Measurements from ENCODE around the gene CAPG.

DNA sequence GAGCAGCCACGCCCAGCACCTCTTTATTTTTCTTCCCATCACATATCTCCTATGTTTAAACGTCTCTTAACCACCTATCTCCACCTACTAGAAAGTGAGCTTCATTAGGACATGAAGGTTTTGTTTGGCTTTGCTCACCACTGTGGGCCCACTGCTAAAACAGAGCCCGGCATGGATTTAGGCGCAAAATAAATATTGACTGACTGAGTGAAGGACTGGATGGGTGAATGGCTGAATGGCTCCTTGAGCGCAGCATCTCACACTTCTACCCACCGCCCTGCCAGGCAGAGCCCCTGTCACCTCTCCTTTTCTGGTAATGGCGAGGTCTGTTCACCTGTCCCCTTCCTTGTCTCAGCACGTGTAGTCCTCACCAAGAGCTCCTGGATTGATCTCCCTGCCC lies 10.1 kb downstream of the CAPG start:
- TF ChIP-seq, protein P1, sequence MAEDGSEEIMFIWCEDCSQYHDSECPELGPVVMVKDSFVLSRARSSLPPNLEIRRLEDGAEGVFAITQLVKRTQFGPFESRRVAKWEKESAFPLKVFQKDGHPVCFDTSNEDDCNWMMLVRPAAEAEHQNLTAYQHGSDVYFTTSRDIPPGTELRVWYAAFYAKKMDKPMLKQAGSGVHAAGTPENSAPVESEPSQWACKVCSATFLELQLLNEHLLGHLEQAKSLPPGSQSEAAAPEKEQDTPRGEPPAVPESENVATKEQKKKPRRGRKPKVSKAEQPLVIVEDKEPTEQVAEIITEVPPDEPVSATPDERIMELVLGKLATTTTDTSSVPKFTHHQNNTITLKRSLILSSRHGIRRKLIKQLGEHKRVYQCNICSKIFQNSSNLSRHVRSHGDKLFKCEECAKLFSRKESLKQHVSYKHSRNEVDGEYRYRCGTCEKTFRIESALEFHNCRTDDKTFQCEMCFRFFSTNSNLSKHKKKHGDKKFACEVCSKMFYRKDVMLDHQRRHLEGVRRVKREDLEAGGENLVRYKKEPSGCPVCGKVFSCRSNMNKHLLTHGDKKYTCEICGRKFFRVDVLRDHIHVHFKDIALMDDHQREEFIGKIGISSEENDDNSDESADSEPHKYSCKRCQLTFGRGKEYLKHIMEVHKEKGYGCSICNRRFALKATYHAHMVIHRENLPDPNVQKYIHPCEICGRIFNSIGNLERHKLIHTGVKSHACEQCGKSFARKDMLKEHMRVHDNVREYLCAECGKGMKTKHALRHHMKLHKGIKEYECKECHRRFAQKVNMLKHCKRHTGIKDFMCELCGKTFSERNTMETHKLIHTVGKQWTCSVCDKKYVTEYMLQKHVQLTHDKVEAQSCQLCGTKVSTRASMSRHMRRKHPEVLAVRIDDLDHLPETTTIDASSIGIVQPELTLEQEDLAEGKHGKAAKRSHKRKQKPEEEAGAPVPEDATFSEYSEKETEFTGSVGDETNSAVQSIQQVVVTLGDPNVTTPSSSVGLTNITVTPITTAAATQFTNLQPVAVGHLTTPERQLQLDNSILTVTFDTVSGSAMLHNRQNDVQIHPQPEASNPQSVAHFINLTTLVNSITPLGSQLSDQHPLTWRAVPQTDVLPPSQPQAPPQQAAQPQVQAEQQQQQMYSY (CRISPR knock-in tag; IDR thresholded peaks at IDR 0.05) = no peak
- TF ChIP-seq NFE2L1 (CRISPR knock-in tag; IDR thresholded peaks at IDR 0.05) (no peak), GABPB1 (CRISPR knock-in tag; IDR thresholded peaks at IDR 0.05) (no peak), CREM (CRISPR knock-in tag; IDR thresholded peaks at IDR 0.05) (no peak), CBFB (CRISPR knock-in tag; IDR thresholded peaks at IDR 0.05; ENCODE audit: low read depth) (no peak), NR2C2 (CRISPR knock-in tag; IDR thresholded peaks at IDR 0.05) (no peak), FOXJ3 (CRISPR knock-in tag; IDR thresholded peaks at IDR 0.05; ENCODE audit: borderline replicate concordance) (no peak), MYBL2 (CRISPR knock-in tag; IDR thresholded peaks at IDR 0.05) (no peak)
- TF ChIP-seq, protein P2, sequence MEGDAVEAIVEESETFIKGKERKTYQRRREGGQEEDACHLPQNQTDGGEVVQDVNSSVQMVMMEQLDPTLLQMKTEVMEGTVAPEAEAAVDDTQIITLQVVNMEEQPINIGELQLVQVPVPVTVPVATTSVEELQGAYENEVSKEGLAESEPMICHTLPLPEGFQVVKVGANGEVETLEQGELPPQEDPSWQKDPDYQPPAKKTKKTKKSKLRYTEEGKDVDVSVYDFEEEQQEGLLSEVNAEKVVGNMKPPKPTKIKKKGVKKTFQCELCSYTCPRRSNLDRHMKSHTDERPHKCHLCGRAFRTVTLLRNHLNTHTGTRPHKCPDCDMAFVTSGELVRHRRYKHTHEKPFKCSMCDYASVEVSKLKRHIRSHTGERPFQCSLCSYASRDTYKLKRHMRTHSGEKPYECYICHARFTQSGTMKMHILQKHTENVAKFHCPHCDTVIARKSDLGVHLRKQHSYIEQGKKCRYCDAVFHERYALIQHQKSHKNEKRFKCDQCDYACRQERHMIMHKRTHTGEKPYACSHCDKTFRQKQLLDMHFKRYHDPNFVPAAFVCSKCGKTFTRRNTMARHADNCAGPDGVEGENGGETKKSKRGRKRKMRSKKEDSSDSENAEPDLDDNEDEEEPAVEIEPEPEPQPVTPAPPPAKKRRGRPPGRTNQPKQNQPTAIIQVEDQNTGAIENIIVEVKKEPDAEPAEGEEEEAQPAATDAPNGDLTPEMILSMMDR (IDR thresholded peaks at IDR 0.05) = no peak
- TF ChIP-seq, protein P3, sequence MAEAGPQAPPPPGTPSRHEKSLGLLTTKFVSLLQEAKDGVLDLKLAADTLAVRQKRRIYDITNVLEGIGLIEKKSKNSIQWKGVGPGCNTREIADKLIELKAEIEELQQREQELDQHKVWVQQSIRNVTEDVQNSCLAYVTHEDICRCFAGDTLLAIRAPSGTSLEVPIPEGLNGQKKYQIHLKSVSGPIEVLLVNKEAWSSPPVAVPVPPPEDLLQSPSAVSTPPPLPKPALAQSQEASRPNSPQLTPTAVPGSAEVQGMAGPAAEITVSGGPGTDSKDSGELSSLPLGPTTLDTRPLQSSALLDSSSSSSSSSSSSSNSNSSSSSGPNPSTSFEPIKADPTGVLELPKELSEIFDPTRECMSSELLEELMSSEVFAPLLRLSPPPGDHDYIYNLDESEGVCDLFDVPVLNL (CRISPR knock-in tag; IDR thresholded peaks at IDR 0.05; ENCODE audit: borderline replicate concordance, low read depth) = no peak
- TF ChIP-seq, protein P4, sequence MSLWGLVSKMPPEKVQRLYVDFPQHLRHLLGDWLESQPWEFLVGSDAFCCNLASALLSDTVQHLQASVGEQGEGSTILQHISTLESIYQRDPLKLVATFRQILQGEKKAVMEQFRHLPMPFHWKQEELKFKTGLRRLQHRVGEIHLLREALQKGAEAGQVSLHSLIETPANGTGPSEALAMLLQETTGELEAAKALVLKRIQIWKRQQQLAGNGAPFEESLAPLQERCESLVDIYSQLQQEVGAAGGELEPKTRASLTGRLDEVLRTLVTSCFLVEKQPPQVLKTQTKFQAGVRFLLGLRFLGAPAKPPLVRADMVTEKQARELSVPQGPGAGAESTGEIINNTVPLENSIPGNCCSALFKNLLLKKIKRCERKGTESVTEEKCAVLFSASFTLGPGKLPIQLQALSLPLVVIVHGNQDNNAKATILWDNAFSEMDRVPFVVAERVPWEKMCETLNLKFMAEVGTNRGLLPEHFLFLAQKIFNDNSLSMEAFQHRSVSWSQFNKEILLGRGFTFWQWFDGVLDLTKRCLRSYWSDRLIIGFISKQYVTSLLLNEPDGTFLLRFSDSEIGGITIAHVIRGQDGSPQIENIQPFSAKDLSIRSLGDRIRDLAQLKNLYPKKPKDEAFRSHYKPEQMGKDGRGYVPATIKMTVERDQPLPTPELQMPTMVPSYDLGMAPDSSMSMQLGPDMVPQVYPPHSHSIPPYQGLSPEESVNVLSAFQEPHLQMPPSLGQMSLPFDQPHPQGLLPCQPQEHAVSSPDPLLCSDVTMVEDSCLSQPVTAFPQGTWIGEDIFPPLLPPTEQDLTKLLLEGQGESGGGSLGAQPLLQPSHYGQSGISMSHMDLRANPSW (CRISPR knock-in tag; conservative IDR thresholded peaks at IDR 0.05; ENCODE audit: low read depth) = no peak
- TF ChIP-seq, protein P5, sequence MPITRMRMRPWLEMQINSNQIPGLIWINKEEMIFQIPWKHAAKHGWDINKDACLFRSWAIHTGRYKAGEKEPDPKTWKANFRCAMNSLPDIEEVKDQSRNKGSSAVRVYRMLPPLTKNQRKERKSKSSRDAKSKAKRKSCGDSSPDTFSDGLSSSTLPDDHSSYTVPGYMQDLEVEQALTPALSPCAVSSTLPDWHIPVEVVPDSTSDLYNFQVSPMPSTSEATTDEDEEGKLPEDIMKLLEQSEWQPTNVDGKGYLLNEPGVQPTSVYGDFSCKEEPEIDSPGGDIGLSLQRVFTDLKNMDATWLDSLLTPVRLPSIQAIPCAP (CRISPR knock-in tag; IDR thresholded peaks at IDR 0.05) = no peak
- TF ChIP-seq, protein P6, sequence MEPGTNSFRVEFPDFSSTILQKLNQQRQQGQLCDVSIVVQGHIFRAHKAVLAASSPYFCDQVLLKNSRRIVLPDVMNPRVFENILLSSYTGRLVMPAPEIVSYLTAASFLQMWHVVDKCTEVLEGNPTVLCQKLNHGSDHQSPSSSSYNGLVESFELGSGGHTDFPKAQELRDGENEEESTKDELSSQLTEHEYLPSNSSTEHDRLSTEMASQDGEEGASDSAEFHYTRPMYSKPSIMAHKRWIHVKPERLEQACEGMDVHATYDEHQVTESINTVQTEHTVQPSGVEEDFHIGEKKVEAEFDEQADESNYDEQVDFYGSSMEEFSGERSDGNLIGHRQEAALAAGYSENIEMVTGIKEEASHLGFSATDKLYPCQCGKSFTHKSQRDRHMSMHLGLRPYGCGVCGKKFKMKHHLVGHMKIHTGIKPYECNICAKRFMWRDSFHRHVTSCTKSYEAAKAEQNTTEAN (CRISPR knock-in tag; IDR thresholded peaks at IDR 0.05) = no peak
- TF ChIP-seq, protein P7, sequence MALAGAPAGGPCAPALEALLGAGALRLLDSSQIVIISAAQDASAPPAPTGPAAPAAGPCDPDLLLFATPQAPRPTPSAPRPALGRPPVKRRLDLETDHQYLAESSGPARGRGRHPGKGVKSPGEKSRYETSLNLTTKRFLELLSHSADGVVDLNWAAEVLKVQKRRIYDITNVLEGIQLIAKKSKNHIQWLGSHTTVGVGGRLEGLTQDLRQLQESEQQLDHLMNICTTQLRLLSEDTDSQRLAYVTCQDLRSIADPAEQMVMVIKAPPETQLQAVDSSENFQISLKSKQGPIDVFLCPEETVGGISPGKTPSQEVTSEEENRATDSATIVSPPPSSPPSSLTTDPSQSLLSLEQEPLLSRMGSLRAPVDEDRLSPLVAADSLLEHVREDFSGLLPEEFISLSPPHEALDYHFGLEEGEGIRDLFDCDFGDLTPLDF (CRISPR knock-in tag; IDR thresholded peaks at IDR 0.05) = no peak

All from WTC11 (cell line).